ENCODE data around the gene ABHD8.

DNA sequence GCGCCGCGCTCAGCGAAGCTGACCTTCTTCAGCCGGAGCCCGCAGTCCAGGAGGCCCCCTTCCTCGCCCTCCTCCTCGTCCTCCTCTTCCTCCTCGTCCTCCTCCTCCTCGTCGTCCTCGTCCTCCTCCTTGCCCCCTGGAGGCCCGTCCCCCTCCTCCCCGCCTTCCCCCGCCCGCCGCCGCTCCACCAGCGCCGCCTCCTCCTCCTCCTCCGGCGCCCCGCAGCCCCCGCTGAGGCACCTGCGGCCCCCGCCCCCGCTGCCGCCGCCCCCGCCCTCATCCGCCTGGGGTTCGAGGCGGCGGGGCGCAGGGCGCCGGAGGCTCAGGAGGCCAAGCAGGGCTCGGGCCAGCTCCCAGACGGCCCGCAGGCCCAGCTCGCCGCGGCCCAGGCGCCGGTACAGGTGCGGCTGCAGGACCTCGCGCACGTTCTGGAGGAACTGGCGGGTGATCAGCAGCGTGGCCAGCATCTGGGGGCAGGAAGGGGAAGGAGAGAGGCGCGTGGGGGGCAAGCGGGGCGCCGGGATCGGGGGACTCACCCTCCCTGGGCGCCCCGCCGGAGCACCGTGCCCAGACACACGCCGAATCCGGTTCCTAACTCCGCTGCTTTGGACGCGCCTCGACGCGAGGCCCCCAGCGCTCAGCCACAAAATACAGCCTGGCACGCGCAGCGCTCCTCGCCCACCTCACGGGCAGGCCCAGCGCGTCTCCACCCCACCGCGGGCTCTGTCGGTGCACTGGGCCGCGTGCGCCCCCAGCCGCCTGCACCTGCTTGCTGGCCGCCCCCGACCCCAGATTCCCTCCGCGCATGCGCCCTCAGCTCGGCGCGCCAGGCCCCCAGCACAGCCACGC, 25.5 kb upstream of the ABHD8 start:
- TF ChIP-seq, protein P1, sequence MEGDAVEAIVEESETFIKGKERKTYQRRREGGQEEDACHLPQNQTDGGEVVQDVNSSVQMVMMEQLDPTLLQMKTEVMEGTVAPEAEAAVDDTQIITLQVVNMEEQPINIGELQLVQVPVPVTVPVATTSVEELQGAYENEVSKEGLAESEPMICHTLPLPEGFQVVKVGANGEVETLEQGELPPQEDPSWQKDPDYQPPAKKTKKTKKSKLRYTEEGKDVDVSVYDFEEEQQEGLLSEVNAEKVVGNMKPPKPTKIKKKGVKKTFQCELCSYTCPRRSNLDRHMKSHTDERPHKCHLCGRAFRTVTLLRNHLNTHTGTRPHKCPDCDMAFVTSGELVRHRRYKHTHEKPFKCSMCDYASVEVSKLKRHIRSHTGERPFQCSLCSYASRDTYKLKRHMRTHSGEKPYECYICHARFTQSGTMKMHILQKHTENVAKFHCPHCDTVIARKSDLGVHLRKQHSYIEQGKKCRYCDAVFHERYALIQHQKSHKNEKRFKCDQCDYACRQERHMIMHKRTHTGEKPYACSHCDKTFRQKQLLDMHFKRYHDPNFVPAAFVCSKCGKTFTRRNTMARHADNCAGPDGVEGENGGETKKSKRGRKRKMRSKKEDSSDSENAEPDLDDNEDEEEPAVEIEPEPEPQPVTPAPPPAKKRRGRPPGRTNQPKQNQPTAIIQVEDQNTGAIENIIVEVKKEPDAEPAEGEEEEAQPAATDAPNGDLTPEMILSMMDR (conservative IDR thresholded peaks at IDR 0.05), result no peak
- TF ChIP-seq ZFX (IDR thresholded peaks at IDR 0.05), result no peak

Measured in C4-2B (cell line).